Measurements from ENCODE around the gene CEP192.
"Not testable (repeated sequence)": the region's sequence is repeated elsewhere in the genome, so short reads cannot be mapped to it uniquely, and the experiment has no call there.

The CEP192 gene

DNA sequence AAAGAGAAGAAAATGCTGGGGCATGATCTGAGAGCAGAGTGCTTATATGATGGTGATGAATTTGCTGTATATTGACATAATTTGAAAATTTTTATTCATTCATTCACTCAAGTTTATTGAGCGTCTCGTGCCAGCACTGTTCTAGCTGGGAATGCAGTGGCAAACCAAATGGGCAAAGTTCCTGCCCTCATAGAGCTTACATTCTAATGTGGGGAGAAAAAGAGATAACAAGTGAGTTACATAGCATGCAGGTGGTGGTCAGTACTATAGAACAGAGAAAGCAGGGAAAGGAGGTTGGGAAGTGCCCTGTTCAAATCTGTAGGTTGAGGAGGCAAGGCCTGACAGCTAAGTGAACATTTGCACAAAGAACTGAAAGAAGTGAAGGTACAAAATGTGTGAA, 4.3 kb downstream of the CEP192 start:
- no peak for DNase-seq

DNA sequence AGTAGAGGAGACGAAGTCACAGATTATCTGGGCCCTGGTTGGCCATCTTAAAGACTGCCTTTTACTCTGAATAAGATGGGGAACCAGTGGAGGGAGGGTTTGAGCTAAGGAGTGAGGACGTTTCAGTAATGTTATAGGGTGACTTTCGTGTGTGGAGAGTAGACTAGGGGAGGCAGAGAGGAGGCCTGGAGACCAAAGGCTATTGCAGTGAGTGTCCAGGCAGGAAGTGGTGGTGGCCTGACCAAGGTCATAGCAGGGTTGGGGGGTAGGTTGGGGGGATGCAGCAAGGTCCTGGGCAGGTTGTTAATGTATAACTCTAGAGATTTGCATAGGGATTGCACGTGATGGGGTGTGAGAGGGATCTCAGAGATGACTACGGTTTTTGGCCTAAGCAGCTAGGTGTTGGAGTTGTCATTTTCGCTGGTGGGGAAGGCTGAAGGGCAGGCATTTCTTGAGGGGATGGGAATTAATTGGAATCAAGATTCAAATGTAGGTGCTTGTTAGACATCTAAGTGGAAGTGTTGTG, 4.9 kb downstream of the CEP192 start:
- no peak for DNase-seq

DNA sequence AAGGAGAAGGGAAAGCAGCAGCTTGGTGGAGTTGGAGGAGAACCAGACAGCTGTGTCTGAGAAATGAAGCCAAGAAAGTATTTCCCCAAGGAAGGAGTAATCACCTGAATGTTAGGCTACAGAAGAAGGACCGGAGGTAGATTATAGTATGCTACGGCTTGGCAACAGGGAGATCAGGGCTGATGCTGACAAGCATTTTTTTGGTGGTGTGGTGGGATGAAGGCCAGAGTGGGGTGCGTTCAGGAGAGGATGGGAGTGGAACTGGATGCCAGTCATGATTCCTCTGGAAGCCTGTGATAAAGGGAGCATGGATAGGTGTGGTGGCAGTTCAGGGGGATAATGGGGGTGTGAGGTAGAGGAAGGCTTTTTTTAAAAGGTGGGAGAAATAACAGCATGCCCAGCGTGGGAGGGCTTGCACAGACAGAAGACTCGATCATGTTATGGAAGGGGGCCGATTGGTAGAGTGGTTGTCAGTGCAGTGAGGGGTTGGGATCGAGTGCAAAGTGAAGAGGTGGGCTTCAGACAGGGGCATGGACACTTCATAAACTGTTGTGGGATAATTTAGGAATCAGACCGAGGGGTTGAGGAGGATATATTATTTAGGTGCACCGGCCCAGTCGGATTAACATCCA, 5.6 kb downstream of the CEP192 start:
- DNase-seq = no peak

DNA sequence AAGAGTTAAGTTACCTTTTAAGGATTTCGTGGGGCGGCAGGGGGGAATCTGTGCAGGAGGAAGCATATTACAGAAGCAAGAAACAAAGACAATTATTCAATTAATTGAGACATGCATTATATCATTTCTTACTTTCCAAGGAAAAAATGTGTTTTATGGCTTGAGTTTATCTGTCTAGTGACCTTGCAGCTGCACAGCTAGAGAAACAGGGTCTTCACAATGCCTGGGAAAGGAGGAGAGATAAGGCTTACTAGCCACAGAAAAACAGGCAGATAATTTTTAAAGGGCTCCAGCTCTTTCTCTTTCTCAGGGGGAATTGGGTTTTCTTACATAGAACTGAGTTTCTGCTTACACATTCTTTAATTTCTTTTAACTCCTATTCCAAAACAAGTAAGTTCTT, 6.2 kb downstream of the CEP192 start:
- DNase-seq = not testable (repeated sequence)

DNA sequence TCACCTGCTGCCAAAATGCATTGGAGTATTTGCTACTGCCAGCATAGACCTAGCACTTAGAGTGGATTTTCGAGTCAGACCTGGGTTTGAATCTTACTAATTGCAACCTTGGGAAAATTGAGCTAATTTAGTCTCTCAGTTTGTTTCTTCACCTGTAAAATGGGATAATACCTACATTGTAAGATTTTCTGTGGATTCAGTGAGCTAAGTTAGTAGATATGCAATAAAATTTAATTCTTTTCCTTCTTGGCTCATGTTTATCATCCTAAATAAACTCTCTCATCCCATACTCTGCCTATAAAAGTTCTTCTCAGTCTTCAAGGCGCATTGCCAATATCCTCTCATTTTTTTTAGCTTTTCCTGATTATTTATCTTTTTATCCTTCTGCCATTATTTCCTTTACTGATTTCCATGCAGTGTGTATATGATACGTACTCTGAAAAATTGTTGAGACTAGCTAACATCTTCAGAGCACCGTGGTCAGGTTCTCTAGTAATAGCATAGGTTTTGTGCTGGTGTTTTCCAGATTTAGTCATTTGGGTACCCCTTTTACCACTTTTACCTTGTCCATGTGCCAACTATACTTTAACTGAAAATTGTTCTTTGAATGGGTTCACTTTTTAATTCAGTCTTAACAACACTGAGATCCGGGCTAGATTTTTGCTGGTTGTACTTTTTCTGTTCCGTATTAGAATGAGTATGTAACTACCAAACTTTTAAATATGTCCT, 7.3 kb downstream of the CEP192 start:
- no peak for DNase-seq

DNA sequence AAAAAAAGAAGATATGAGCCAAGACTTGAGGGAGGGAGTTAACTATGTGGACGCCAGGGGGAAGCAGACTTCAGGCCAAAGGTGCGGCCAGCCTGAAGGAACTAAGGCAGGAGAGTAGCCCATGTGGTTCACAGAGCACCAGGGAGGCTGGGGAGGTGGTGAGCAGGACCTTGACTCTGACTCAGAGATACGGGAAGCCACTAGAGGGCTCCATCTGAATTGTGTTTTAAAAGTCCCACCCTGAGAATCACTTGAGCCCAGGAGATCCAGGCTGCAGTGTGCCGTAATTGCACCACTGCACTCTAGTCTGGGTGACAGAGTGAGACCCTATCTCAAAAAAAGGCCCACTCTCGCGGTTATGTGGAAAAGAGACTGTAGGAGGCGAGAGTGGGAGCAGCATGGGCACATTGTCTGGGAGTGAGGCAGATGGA, 12.3 kb downstream of the CEP192 start:
- DNase-seq = no peak

DNA sequence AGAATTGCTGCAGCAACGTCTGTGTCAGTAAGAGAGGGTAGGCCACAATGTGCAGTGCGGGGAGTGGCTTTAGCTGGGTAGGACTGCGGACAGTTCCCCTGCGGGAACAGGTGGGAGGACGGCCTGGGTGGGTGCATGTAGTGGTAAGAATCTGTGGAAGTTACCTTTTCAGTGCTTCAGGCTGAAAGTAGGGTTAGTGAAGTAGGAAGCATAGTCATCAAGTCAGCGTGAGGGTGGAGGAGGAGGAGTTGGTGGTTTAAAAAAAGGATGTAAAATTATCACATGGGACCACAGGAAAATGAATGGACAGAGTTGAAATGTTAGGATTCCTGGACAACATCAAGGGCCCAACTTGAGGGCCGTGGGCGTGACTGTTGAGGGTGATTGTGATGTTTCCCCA, 13.2 kb downstream of the CEP192 start:
- no peak for DNase-seq

DNA sequence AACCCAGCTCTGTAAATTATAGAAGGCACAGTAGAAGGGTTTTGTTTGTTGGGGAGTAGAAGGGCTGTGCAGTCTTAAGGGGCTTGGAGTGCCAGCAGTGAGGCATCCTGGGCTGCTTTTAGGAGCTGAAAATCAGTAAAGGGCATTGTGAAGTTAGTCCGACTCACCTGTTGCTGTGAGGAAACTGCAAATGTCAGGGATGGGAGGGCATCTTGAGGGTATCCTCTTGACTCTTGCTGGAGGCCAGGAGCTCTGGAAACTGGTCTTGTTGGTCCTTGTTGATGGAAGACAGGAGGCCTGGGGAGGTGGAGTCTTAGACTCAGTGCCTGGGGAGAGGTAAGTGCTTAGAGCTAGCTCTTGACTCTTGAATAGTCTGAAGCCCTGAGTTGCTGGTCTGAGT, 14.1 kb downstream of the CEP192 start:
- DNase-seq = no peak

DNA sequence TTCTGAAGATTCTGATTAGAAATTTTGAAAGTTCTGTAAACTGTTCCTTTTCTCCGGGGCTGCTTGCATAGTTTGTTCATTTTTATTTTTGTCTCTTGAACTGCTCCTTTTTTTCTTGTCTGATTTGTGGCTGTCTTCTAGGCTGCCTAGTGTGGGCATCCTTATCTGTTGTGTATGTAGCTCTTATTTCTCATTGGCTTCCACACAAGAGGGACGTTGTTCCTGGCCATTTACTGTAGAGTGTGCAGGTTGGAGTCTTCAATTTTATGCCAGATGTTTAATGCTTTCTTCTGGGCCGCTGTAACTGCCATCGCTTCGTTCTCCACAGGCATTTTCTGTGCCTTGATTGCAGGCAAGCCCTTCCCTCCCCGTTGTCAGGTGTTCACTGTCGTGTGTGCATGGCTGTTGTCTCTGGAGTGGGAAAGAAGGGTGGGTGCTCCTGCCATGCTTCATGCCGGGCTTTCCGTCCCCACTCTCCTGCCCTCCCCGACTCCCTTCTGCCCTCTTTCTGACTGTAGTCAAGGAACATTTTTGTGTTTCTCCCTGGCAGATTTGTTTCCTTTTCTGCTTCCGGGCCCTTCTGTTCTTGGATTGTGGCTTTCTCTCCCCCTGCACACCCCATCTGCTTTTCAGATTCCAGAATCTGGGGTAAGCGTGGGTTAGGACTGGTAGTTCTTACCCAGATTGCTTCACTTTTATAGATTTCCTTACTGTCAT, 15.5 kb downstream of the CEP192 start:
- no peak for DNase-seq

DNA sequence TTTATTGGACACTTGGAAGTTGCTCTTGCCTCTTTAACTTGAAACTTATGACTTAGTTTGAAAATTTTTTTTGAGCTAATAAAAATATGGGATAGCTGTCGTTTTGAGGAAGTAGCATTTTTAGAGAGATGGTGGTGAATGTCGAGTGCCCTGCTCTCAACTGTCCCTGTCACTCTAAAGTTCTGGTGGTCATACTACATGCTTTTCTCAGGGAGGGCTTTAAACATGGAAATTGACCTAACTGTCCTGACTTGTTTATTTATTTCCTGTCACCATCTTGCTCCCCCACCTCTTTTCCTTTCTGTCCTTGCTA, 16.0 kb downstream of the CEP192 start:
- DNase-seq = no peak

DNA sequence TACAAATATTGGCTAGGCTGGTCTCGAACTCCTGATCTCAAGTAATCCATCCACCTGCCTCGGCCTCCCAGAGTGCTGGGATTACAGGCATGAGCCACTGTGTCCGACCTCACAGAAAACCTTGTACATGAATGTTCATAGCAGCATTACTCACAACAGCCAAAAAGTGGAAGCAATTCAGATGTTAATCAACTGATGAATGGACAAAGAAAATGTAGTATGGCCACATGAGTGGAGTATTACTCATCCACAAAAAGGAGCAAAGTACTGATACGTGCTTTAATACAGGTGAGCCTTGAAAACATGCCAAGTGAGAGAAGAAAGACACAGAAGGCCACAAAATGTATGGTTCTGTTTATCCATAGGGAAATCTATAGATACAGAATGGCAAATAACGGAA, 20.6 kb downstream of the CEP192 start:
- DNase-seq = no peak

DNA sequence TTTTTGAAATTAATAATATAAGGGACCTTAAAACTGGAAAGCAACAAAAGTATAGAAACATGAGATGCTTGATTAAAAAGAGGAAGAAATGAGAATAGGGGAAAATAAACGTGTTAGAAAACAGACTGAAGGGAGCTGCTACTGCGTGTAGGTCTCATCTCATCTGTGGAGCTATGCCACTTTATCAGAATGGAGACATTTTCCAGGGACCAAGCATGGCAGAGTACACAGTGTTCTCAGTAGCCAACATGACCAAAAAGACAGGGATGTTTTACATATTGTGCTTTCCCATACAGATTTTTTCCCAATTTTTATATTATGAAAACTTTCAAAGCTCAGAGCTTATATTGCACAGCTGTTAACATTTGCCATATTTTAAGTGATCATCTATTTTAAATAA, 23.1 kb downstream of the CEP192 start:
- no peak for DNase-seq

DNA sequence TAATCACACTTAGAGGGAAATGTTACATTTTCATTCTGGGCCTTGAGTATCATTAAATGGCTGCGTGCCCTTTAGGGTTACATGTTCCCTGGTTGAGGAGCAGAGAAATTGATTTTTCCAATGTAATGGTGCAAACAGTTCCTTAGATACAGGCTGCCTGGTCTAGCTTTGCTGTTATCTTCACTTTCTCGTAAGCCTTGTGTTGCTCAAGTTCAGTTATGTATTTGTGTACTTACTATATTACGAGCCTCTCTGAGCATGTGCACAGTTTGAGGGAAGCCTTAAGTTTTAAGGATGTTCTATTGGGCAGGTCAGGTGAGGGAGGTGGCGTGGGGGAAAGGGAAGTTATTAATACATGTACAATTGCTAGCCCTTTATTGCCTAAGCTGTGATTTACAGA, 23.7 kb downstream of the CEP192 start:
- no peak for DNase-seq

DNA sequence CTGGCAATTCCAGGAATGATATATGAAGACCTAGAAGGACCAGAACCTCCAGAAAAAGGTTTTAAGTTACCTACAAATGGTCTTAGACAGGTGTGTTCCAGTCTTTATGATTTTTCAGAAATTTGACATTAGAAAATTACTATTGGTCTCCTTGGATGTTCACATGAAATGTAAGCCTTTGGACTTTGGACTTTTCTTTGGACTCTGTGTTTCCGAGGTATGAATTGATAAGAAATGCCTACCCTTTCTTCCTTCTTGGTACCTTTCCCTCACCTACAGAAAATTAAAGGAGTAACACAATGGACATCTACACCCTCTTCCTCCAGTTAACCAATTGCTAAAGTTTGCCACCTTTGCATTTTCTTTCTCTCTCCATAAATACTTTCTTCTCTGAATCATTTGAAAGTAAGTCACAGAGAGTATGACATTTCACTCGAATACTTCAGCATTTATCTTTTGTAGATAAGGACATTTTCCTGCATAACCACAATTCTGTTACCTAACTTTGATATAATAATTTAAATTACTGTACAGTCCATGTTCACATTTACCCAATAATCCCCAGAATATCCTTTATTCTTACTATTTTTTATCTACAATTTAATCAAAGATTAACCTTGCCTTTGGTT, 26.2 kb downstream of the CEP192 start:
- DNase-seq = no peak

DNA sequence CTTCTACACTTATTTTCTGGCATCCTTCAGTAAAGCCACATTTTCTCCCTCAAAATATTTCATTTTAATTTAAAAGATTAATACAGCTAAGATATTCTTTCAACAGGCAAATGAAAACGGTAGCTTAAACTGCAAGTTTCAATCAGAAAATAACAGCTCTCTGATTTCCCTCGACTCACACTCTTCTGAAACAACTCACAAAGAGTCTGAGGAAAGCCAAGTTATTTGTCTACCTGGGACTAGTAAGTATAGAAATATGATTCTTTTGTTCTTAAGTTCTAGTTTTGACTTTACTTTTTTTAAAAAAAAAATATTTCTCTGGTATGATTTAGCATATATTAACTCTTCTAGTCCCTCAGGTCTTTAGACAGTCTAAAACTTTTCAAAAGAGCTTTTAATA, 27.2 kb downstream of the CEP192 start:
- DNase-seq = no peak

DNA sequence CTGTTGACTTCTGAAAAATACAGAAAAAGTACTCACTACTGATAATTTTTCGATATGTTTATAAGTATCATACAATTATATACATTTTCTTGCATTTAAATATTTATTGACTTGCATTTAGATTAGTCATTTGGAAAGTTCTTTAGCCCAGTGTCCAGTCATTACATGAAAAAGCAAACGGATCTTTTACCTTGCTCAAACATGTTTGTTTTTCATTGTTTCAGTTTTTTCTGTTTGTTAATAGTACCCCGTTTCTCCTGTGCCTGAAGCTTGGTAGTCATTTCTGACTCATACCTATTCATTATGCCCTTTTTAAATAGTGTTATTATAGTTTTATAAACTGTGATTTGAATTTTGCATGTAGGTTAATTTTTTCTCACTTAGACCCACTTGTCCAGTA, 28.1 kb downstream of the CEP192 start:
- no peak for DNase-seq

DNA sequence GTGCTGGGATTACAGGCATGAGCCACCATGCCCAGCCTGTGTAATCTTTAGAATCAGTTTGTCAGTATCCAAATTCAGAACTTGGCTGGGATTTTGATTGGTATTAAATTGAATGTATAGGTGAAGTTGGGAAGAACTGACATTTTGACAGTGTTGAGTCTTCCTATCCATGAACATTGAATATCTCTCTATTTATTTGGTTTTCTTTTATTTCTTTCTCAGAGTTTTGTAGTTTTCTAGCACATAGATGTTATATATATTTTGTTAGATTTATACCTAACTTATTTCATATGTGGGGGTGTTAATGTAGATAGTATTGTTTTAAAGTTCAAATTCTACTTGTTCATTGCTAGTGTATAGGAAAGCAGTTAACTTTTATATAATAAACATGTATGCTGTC, 31.5 kb downstream of the CEP192 start:
- DNase-seq = no peak

DNA sequence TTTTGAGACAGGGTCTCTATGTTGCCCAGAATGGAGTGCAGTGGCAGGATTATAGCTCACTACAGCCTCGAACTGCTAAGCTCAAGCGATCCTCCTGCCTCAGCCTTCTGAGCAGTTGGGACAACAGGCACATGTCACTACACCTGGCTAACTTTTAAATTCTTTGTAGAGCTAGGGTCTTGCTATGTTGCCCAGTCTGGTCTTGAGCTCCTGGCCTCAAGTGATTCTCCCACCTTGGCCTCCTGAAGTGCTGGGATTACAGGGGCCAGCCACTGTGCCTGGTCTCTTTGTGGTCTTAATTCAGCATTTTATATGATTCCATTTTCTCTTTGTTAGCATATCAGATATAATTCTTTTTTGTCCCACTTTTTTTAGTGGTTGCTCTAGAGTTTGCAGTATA, 34.1 kb downstream of the CEP192 start:
- no peak for DNase-seq

DNA sequence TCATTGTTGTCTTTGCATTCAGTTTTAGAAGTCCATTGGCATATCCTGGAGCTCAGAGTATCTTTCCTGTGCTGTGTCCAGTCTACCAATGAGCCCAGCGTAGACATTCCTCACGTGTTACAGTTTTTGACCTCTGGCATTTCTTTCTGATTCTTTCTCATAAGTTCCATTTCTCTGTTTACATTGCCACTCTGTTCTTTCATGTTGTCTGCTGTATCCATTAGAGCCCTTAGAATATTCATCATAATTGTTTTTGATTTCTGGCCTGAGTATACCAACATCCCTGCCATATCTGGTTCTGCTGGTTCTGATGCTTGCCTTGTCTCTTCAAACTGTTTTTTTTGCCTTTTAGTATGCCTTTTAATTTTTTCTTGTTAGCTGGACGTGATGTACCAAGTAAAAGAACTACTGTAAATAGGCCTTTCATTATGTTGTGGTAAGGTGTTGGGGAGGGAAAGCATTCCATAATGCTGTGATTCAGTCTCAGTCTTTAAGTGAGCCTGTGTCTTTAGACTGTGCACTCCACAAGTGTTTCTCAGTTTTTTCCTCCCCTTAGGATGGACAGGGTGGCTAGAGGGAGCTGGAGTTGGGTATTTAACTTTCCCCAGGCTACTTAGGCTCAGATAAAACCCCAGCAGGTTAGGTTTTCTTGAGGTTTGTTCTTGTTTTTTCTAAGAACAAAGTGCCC, 35.6 kb downstream of the CEP192 start:
- DNase-seq = no peak

DNA sequence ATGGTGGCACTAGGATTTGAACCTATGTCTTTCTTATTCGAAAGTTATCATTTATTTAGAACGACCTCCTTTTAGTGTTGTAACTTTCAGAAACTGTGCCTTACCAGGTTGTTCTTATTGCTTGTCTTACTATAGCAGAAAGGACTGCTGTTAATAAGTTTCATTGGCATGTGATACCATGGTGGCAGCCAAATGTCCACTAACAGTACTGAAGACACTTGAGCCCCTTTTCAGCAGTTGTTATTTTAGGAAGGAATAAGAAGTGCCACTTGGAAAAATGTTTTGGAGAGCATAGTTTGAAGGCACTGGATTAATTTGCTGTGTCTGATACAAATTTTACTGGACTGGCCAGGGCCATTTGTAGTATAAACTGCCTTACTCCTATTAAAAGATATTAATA, 37.7 kb downstream of the CEP192 start:
- no peak for DNase-seq

DNA sequence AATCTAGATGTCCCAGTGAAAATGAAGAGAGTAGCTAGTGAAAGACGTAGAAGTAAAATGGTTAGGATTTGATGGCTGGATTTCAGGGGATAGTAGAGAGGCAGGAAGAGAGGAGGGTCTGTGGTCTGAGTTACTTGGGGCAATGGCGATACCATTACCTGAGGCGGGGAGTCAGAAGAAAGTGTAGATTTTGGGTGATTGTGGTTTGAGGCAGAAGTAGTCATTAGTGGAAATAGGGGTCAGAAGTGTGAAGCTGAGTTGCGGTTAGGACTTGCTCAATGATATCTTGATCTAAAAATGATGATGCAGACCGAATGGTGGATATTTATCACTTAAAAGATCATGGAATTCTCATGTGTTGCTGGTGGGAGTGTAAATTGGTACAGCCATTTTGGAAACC, 41.0 kb downstream of the CEP192 start:
- no peak for DNase-seq

DNA sequence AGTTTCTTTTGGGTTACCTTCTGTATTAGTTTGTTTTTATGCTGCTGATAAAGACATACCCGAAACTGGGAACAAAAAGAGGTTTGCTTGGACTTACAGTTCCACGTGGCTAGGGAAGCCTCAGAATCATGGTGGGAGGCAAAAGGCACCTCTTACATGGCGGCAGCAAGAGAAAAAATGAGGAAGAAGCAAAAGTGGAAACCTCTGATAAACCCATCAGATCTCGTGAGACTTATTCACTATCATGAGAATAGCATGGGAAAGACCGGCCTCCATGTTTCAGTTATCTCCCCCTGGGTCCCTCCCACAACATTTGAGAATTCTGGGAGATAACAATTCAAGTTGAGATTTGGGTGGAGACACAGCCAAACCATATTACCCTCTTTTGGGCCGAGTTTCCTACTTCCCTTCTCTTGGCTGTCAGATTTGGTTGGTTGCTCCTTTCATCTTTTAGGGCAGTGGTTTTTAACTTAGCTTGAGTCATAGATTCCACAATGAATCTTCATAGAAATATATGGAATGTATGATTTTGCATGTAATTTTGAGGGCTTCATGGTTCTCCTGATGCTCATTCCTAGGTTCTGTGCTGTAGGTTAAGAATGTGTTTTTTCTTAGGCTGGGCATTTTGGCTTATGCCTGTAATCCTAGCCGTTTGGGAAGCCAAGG, 44.2 kb downstream of the CEP192 start:
- DNase-seq = no peak
